Measurements from ENCODE around the gene SERPINA7. TPM values are rescaled to one million over a fixed set of nuclear protein-coding genes. Genes with fewer than 3 reads are reported as not detected.
"Not testable (repeated sequence)": the region's sequence is repeated elsewhere in the genome, so short reads cannot be mapped to it uniquely, and the experiment has no call there.

Gene SERPINA7
- total and polyA plus RNA-seq, 12 donors: 0.13 to 0.89 (median 0.22) TPM; not detected in 9

DNA sequence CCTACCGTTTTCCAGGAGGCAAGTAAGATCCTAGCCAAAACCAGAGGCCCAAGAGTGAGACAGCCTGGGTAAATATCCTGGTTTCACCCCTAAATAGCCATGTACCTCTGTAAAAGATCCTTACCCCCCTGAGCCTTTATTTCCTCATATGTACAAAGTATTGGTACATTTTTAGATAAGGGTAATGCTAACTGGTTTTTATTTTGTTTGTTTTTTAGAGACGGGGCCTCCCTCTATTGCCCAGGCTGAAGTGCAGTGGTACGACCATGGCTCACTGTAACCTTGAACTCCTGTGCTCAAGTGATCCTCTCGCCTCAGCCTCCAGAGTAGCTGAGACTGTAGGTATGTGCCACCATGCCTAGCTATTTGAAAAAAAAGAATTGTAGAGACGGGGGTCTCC, 29.4 kb downstream of the SERPINA7 start:
- WGBS, 4 donors: 59 to 81% (median 80%) methylated on average over 5 of the region's 5 CpGs
- TF ChIP-seq, protein P1, sequence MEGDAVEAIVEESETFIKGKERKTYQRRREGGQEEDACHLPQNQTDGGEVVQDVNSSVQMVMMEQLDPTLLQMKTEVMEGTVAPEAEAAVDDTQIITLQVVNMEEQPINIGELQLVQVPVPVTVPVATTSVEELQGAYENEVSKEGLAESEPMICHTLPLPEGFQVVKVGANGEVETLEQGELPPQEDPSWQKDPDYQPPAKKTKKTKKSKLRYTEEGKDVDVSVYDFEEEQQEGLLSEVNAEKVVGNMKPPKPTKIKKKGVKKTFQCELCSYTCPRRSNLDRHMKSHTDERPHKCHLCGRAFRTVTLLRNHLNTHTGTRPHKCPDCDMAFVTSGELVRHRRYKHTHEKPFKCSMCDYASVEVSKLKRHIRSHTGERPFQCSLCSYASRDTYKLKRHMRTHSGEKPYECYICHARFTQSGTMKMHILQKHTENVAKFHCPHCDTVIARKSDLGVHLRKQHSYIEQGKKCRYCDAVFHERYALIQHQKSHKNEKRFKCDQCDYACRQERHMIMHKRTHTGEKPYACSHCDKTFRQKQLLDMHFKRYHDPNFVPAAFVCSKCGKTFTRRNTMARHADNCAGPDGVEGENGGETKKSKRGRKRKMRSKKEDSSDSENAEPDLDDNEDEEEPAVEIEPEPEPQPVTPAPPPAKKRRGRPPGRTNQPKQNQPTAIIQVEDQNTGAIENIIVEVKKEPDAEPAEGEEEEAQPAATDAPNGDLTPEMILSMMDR (IDR thresholded peaks at IDR 0.05): no peak
- Histone ChIP-seq H3K36me3 (replicated peaks in 1 of 2) (no peaks in the 10 kb centered on the region), H3K27me3 (no peaks in the 10 kb centered on the region), H3K4me3 (no peak overlapping the region), H3K9me3 (replicated peaks in 1 of 3) (peaks cover 0 to 4% (median 0%) of the 10 kb centered on the region in 3 donors), H3K27ac (no peak overlapping the region), H3K4me1 (replicated peaks in 1 of 2) (no peaks in the 10 kb centered on the region)
- DNase-seq: no peak
- intact Hi-C loops (cut with DNase I): no loop called here

DNA sequence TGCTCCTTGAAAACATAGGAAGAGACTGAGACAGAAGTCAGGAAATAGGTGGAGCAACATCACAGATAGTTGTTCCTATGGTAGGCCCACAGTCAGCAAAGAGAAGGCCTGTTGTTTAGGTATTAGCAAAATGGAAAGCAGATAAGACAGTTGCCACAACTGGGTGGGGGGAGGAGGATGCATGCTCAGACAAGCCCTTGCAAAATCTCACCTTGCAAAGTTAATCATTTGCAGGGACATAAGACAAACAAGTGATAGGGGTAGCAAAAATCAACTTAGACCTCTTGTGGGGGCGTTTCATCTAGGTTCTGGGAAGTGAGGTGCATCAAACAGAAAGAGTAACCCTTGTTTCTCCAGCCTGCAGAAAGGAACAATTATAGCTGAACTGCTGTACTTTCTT, 30.7 kb downstream of the SERPINA7 start:
- Histone ChIP-seq H3K27ac (no peak overlapping the region), H3K4me1 (replicated peaks in 1 of 2) (no peaks in the 10 kb centered on the region), H3K27me3 (no peaks in the 10 kb centered on the region), H3K9me3 (replicated peaks in 1 of 3) (peaks cover 0 to 4% (median 0%) of the 10 kb centered on the region in 3 donors), H3K4me3 (no peak overlapping the region), H3K36me3 (replicated peaks in 1 of 2) (no peaks in the 10 kb centered on the region)
- TF ChIP-seq, protein P1 (IDR thresholded peaks at IDR 0.05): no peak
- no peak for TF ChIP-seq POLR2A (IDR thresholded peaks at IDR 0.05)
- intact Hi-C loops (cut with DNase I): no loop called here
- 8 to 23% (median 15%) methylated on average over 1 of the region's 1 CpG for WGBS, 4 donors
- no peak for DNase-seq

DNA sequence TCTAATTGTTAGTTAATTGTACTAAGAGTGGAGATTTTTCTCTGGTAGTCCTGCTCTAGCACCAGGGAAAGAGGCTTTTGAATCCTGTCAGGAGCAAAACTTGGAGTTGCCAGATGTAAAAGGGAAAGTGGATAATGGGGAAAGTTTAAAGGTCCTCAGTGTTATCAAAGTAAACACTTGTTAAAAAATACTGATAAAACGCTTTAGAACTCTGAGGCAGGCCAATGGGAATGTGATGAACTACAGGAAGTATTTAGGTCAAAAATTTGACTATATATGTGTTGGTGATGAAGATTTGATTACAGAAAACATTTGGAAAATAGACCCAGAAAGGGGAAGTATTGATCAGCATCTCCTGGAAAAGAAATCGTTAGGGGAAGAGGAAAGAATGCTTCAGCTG, 32.8 kb downstream of the SERPINA7 start:
- DNase-seq: no peak
- no peaks in the 10 kb centered on the region for H3K36me3 ChIP-seq (replicated peaks in 1 of 2)
- H3K27ac ChIP-seq: no peak overlapping the region
- intact Hi-C loops (cut with DNase I): no loop called here
- no peaks in the 10 kb centered on the region for H3K27me3 ChIP-seq
- H3K4me3 ChIP-seq: no peak overlapping the region
- TF ChIP-seq POLR2A (IDR thresholded peaks at IDR 0.05): no peak
- TF ChIP-seq, protein P1 (IDR thresholded peaks at IDR 0.05): no peak
- 52 to 75% (median 59%) methylated on average over 2 of the region's 2 CpGs for WGBS, 4 donors
- no peaks in the 10 kb centered on the region for H3K9me3 ChIP-seq (replicated peaks in 1 of 3)
- no peaks in the 10 kb centered on the region for H3K4me1 ChIP-seq (replicated peaks in 1 of 2)

DNA sequence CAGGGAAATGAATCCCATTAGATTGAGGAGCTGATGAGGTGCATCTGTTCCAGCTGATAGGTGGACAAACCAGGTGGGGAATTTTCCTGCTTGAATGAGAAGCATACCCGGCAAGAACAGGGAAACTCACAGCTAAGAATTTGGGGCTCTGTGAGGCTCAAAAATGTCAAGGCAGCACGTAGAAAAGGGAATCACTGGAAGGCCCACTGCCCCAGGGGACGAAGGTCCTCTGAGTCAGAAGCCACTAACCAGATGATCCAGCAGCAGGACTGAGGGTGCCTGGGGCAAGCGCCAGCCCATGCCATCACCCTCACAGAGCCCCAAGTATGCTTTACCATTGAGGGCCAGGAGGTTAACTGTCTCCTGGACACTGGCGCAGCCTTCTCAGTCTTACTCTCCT, 37.9 kb downstream of the SERPINA7 start:
- H3K4me3 ChIP-seq; intact Hi-C loops (cut with DNase I); H3K36me3 ChIP-seq (replicated peaks in 1 of 2); H3K9me3 ChIP-seq (replicated peaks in 1 of 3); H3K27ac ChIP-seq; H3K4me1 ChIP-seq (replicated peaks in 1 of 2); H3K27me3 ChIP-seq; DNase-seq: not testable (repeated sequence)
- WGBS, 4 donors: 73 to 93% (median 81%) methylated on average over 3 to 5 of the region's 5 CpGs

DNA sequence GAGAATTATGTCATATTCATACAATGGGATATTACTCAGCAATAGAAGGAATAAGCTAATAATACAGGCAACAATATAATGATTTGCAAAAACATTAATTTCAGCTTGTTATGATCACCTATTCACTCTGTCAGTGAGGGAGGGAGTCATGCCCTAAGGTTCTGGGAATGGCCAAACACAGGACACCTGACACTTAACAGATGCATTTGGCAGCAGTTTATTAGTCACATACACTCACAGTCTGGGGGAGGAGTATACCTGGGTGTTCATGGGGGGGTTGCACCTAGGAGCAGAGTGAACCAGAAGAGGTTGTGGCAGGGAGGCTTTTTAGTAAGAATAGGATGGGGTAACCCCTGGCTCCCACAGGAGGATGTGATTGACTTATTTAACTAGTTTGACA, 38.3 kb downstream of the SERPINA7 start:
- intact Hi-C loops (cut with DNase I): no loop called here
- no peak overlapping the region for H3K27ac ChIP-seq
- no peaks in the 10 kb centered on the region for H3K4me1 ChIP-seq (replicated peaks in 1 of 2)
- H3K4me3 ChIP-seq: no peak overlapping the region
- no peaks in the 10 kb centered on the region for H3K9me3 ChIP-seq (replicated peaks in 1 of 3)
- TF ChIP-seq, protein P1 (IDR thresholded peaks at IDR 0.05): no peak
- no peak for TF ChIP-seq POLR2A (IDR thresholded peaks at IDR 0.05)
- no peaks in the 10 kb centered on the region for H3K27me3 ChIP-seq
- DNase-seq: no peak
- no peaks in the 10 kb centered on the region for H3K36me3 ChIP-seq (replicated peaks in 1 of 2)
